ENCODE results near the gene SETBP1.

Gene SETBP1

GRCh38 chr18:44840058-44840790 lies 159.5 kb downstream of the SETBP1 start:
- no peak for TF ChIP-seq Cebpa-rat (IDR thresholded peaks at IDR 0.05)
- Histone ChIP-seq H3K9ac (no peak overlapping the region), H3K9me3 (peaks cover 18% of the 10 kb centered on the region), H3K4me1 (peaks cover 50% of the 10 kb centered on the region), H3K27me3 (no peaks in the 10 kb centered on the region), H4K20me1 (no peaks in the 10 kb centered on the region), H3K36me3 (no peaks in the 10 kb centered on the region), H3K4me2 (no peak overlapping the region), H3K4me3 (no peak overlapping the region), H3K27ac (no peak overlapping the region)

GRCh38 chr18:44841221-44841620 lies 160.5 kb downstream of the SETBP1 start:
- Histone ChIP-seq H3K4me3 (no peak overlapping the region), H3K27me3 (no peaks in the 10 kb centered on the region), H4K20me1 (no peaks in the 10 kb centered on the region), H3K4me2 (no peak overlapping the region), H3K9me3 (peaks cover 18% of the 10 kb centered on the region), H3K36me3 (no peaks in the 10 kb centered on the region), H3K4me1 (peaks cover 58% of the 10 kb centered on the region), H3K9ac (no peak overlapping the region), H3K27ac (no peak overlapping the region)
- TF ChIP-seq Cebpa-rat (IDR thresholded peaks at IDR 0.05): no peak

- Histone ChIP-seq H3K4me2 (peak overlapping the region; percentile 62), H3K27ac (no peak overlapping the region), H3K27me3 (no peaks in the 10 kb centered on the region), H3K36me3 (no peaks in the 10 kb centered on the region), H3K4me3 (no peak overlapping the region), H4K20me1 (no peaks in the 10 kb centered on the region), H3K9me3 (peaks cover 18% of the 10 kb centered on the region), H3K9ac (no peak overlapping the region), H3K4me1 (peaks cover 58% of the 10 kb centered on the region)
- no peak for TF ChIP-seq Cebpa-rat (IDR thresholded peaks at IDR 0.05)
These were observed 161.3 kb downstream of the SETBP1 start for GRCh38 chr18:44841752-44842587.

- Histone ChIP-seq H3K27me3 (no peaks in the 10 kb centered on the region), H4K20me1 (no peaks in the 10 kb centered on the region), H3K9ac (no peak overlapping the region), H3K4me1 (peaks cover 55% of the 10 kb centered on the region), H3K36me3 (no peaks in the 10 kb centered on the region), H3K4me2 (peak overlapping the region; percentile 62), H3K9me3 (peaks cover 18% of the 10 kb centered on the region), H3K4me3 (no peak overlapping the region), H3K27ac (no peak overlapping the region)
- TF ChIP-seq Cebpa-rat (IDR thresholded peaks at IDR 0.05): no peak
These were observed 162.1 kb downstream of the SETBP1 start for GRCh38 chr18:44842588-44843412.

GRCh38 chr18:44844486-44844885 lies 163.8 kb downstream of the SETBP1 start:
- Histone ChIP-seq H3K4me1 (peaks cover 55% of the 10 kb centered on the region), H3K4me2 (no peak overlapping the region), H3K4me3 (no peak overlapping the region), H3K9ac (no peak overlapping the region), H3K36me3 (no peaks in the 10 kb centered on the region), H3K27ac (no peak overlapping the region), H3K9me3 (peaks cover 18% of the 10 kb centered on the region), H4K20me1 (no peaks in the 10 kb centered on the region), H3K27me3 (no peaks in the 10 kb centered on the region)
- TF ChIP-seq Cebpa-rat (IDR thresholded peaks at IDR 0.05): no peak

- Histone ChIP-seq H3K9ac (no peak overlapping the region), H3K27me3 (no peaks in the 10 kb centered on the region), H3K4me1 (peaks cover 65% of the 10 kb centered on the region), H3K9me3 (peaks cover 18% of the 10 kb centered on the region), H4K20me1 (no peaks in the 10 kb centered on the region), H3K36me3 (no peaks in the 10 kb centered on the region), H3K27ac (no peak overlapping the region), H3K4me2 (no peak overlapping the region), H3K4me3 (no peak overlapping the region)
- TF ChIP-seq Cebpa-rat (IDR thresholded peaks at IDR 0.05): no peak
These were observed 165.8 kb downstream of the SETBP1 start for GRCh38 chr18:44846450-44846849.

GRCh38 chr18:44848644-44849335 lies 168.1 kb downstream of the SETBP1 start:
- H3K4me2 ChIP-seq: peak overlapping the region; percentile 69
- no peak overlapping the region for H3K4me3 ChIP-seq
- H3K9me3 ChIP-seq: peaks cover 7% of the 10 kb centered on the region
- H3K27ac ChIP-seq: no peak overlapping the region
- H4K20me1 ChIP-seq: no peaks in the 10 kb centered on the region
- H3K27me3 ChIP-seq: no peaks in the 10 kb centered on the region
- H3K9ac ChIP-seq: no peak overlapping the region
- H3K36me3 ChIP-seq: no peaks in the 10 kb centered on the region
- peaks cover 67% of the 10 kb centered on the region for H3K4me1 ChIP-seq
- TF ChIP-seq Cebpa-rat (IDR thresholded peaks at IDR 0.05): no peak

- H3K4me2 ChIP-seq: peak overlapping the region; percentile 69
- no peak for TF ChIP-seq Cebpa-rat (IDR thresholded peaks at IDR 0.05)
- H3K36me3 ChIP-seq: no peaks in the 10 kb centered on the region
- H3K9me3 ChIP-seq: peaks cover 6% of the 10 kb centered on the region
- no peaks in the 10 kb centered on the region for H4K20me1 ChIP-seq
- no peak overlapping the region for H3K4me3 ChIP-seq
- H3K27ac ChIP-seq: no peak overlapping the region
- H3K9ac ChIP-seq: no peak overlapping the region
- no peaks in the 10 kb centered on the region for H3K27me3 ChIP-seq
- H3K4me1 ChIP-seq: peaks cover 67% of the 10 kb centered on the region
These were observed 168.7 kb downstream of the SETBP1 start for GRCh38 chr18:44849361-44849760.

- Histone ChIP-seq H3K9ac (no peak overlapping the region), H3K4me2 (peak overlapping the region; percentile 69; the same call in 1 of the 2 replicates), H3K27ac (no peak overlapping the region), H3K9me3 (no peaks in the 10 kb centered on the region), H3K4me3 (no peak overlapping the region), H3K36me3 (no peaks in the 10 kb centered on the region), H3K4me1 (peaks cover 66% of the 10 kb centered on the region), H3K27me3 (no peaks in the 10 kb centered on the region), H4K20me1 (no peaks in the 10 kb centered on the region)
- no peak for TF ChIP-seq Cebpa-rat (IDR thresholded peaks at IDR 0.05)
These were observed 169.3 kb downstream of the SETBP1 start for GRCh38 chr18:44850001-44850400.
